Spleen (tissue), 11 donors: Measurements from ENCODE around the gene ABCB8. TPM values are rescaled to one million over a fixed set of nuclear protein-coding genes. Genes with fewer than 3 reads are reported as not detected.

ENCODE experiments used
- DNase-seq: peaks from one replicate; pipeline ENCODE4 v3.0.0-alpha.2; 2020
- H3K27ac ChIP-seq, 8 donors: fragments of 200-600 bp; sonication (generic) in 7 of 8; 1 replicate in 4 of 8; 2 replicates in 4 of 8; pipeline versions ENCODE4 v1.5.0 to v1.8.0; 2016 to 2021; ENCODE audit warnings: inconsistent platforms in 4 of 8, mild to moderate bottlenecking in 4 of 8, moderate library complexity in 1 of 8
- H3K27me3 ChIP-seq, 7 donors: fragments of 200-600 bp; sonication (generic) in 6 of 7; replicated peaks in 1 of 7; 1 replicate in 4 of 7; 2 replicates in 3 of 7; pipeline versions ENCODE4 v1.5.0 to v1.8.0; 2016 to 2021; ENCODE audit warnings: inconsistent platforms in 3 of 7, mild to moderate bottlenecking in 1 of 7
- H3K36me3 ChIP-seq, 6 donors: fragments of 200-600 bp; sonication (generic) in 5 of 6; 1 replicate in 4 of 6; 2 replicates in 2 of 6; pipeline versions ENCODE4 v1.5.0 to v1.8.0; 2016 to 2021; ENCODE audit warnings: inconsistent platforms in 2 of 6
- H3K4me1 ChIP-seq, 6 donors: fragments of 200-600 bp; sonication (generic) in 5 of 6; 1 replicate in 3 of 6; 2 replicates in 3 of 6; pipeline versions ENCODE4 v1.5.0 to v1.8.0; 2016 to 2021; ENCODE audit warnings: inconsistent platforms in 3 of 6
- H3K4me3 ChIP-seq, 8 donors: fragments of 200-600 bp; sonication (generic) in 7 of 8; 1 replicate in 4 of 8; 2 replicates in 4 of 8; pipeline versions ENCODE4 v1.5.0 to v1.8.0; 2016 to 2021; ENCODE audit warnings: inconsistent platforms in 4 of 8, mild to moderate bottlenecking in 4 of 8, moderate library complexity in 2 of 8
- H3K9me3 ChIP-seq, 8 donors: fragments of 200-600 bp; sonication (generic) in 7 of 8; 1 replicate in 4 of 8; 2 replicates in 4 of 8; pipeline versions ENCODE4 v1.5.0 to v1.8.0; 2016 to 2021; ENCODE audit warnings: inconsistent platforms in 4 of 8
- POLR2A ChIP-seq, 3 donors: fragments of 450-650 bp; IDR thresholded peaks; one replicate each; pipeline ENCODE4 v1.5.1; 2017; ENCODE audit warnings: antibody characterized with exemption in 3 of 3, mild to moderate bottlenecking in 1 of 3
- POLR2AphosphoS5 ChIP-seq, 3 donors: sonication (generic); formaldehyde crosslinking; IDR thresholded peaks; one replicate each; pipeline ENCODE4 v1.5.1; 2017; ENCODE audit warnings: antibody characterized with exemption in 3 of 3
- WGBS, 5 donors: extraction: QIAGEN DNeasy Blood & Tissue Kit in 3 of 5; methylation state at CpG; one replicate each; pipeline versions ENCODE4 v1.1.5 to v1.1.7; 2013 to 2018; 5-methylcytosine and 5-hydroxymethylcytosine counted together
- intact Hi-C: fragments of 100-400 bp; cut with DNase I; formaldehyde crosslinking; loops from one replicate; pipeline ENCODE4 v1.15.0; 2023; ENCODE audit warnings: low total_unique reads
- polyA plus RNA-seq, 3 donors: library from polyadenylated mRNA; stranded (reverse); fragments of 200-250 nt; gene quantifications; one replicate each; pipeline ENCODE4 v1.2.1, GENCODE V29; 2013
- total RNA-seq, 7 donors: library from RNA; depleted of rRNA in 3 of 7; stranded (reverse); fragments of >200 nt in 3 of 7; fragmentation: NEBNext Ultra II Directional in 4 of 7; extraction: Animal tissue kit (Norgen Biotek cat#: 25700) in 4 of 7; gene quantifications; one replicate each; pipeline versions ENCODE4 v1.1.0 to v1.2.1, GENCODE V29; 2016 to 2021
- TF ChIP-seq, protein P1 (sequence below), 11 experiments: fragments of 200-600 bp in 7 of 11; fragments of 450-650 bp in 4 of 11; sonication (generic) in 4 of 11; IDR thresholded peaks in 8 of 11; conservative IDR thresholded peaks in 3 of 11; 1 replicate in 7 of 11; 2 replicates in 4 of 11; pipeline versions ENCODE4 v1.4.0 to v1.8.0; 2016 to 2021; ENCODE audit warnings: antibody characterized with exemption in 11 of 11, inconsistent platforms in 4 of 11, mild to moderate bottlenecking in 1 of 11
- donor health status: healthy with polysubstance abuse.
- donor health status: DM: no; HTN: no; CAD: no; lungs with moderate emphysema.
- donor health status: DM: no; HTN: no; CAD: no.
- donor health status: Bipolar disorder and iron deficiency.
- donor health status: healthy.
- donor health status: DM: no; HTN: no; CAD: no.
- donor health status: DM: yes; HTN: yes; CAD: no.

The ABCB8 gene
- total and polyA plus RNA-seq, 10 donors: 12.9 to 42.6 (median 26.4) TPM

DNA sequence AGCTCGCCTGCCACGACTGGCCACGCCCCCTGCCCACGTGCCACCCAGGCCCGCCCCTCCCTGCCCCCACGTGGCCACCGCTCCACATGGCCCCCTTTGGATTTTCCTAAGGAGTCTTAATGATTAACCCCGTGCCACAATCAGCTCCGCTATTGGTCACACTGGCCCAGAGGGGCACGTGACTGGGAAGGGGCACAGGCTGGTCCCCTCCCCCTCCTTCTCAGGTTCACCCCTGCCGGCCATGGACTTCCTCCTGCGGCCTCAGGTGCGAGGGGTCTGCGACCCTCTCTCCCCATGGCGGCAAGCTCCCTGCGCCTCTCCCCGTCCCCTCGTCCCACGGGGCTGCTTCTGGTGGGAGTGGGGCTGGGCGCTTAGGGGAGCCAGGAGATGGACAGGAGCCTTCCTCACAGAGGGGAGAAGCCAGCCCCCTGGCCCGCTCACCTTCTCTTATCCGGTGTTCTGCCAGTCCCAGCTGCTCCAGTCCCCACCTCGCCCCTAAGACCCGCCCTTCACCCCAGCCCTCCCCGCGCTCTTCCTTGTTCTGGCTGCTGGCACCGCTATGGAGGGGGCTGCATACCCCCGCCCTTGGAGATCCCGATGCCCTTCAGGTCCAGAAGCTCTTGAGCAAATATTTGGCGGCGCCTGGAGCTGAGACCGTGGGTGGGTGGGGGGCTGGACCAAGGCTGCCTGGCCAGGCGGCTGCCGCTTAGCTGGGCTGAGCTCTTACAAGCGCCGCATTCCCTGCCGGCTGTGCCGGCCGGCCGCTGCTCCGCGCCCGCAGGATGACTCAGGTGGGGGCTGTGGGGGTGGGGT lies 34.4 kb downstream of the ABCB8 start:
- intact Hi-C loops: no loop called here
- 81 to 88% (median 83%) methylated on average over 33 to 43 of the region's 43 CpGs for WGBS, 5 donors
- H3K4me1 ChIP-seq: peaks cover 15 to 52% (median 37%) of the 10 kb centered on the region in 6 donors
- peak overlapping the region in 1 of 8 donors; percentile 7 for H3K27ac ChIP-seq
- no peaks in the 10 kb centered on the region for H3K27me3 ChIP-seq
- H3K36me3 ChIP-seq: peaks cover 0 to 60% (median 38%) of the 10 kb centered on the region in 6 donors
- TF ChIP-seq POLR2A (IDR thresholded peaks at IDR 0.05) (no peak), POLR2AphosphoS5 (IDR thresholded peaks at IDR 0.05) (no peak)
- TF ChIP-seq, protein P1, sequence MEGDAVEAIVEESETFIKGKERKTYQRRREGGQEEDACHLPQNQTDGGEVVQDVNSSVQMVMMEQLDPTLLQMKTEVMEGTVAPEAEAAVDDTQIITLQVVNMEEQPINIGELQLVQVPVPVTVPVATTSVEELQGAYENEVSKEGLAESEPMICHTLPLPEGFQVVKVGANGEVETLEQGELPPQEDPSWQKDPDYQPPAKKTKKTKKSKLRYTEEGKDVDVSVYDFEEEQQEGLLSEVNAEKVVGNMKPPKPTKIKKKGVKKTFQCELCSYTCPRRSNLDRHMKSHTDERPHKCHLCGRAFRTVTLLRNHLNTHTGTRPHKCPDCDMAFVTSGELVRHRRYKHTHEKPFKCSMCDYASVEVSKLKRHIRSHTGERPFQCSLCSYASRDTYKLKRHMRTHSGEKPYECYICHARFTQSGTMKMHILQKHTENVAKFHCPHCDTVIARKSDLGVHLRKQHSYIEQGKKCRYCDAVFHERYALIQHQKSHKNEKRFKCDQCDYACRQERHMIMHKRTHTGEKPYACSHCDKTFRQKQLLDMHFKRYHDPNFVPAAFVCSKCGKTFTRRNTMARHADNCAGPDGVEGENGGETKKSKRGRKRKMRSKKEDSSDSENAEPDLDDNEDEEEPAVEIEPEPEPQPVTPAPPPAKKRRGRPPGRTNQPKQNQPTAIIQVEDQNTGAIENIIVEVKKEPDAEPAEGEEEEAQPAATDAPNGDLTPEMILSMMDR (IDR thresholded peaks at IDR 0.05 in 8 of 11, conservative IDR thresholded peaks at IDR 0.05 in 3 of 11): no peak
- no peaks in the 10 kb centered on the region for H3K9me3 ChIP-seq
- no peak for DNase-seq
- H3K4me3 ChIP-seq: no peak overlapping the region

DNA sequence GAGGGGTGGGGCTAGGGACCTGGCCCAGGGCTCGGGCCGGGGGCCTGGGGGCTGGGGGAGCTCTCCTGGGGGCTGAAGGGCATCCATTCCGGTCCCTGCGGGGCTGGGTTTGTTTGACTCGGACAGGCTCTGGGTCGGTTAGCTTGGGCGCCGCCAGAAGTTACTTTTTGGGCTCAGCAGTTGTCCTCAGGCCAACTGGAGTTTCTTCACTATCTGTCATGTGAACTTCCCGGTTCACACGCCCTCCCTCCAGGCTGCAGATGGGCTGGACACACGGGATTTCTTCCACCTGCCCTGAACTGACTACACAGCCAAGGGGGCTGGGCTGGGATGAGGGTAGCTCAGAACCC lies 34.9 kb downstream of the ABCB8 start:
- 80 to 94% (median 87%) methylated on average over 10 to 11 of the region's 11 CpGs for WGBS, 5 donors
- peak overlapping the region in 1 of 8 donors; percentile 7 for H3K27ac ChIP-seq
- peaks cover 0 to 66% (median 44%) of the 10 kb centered on the region in 6 donors for H3K36me3 ChIP-seq

DNA sequence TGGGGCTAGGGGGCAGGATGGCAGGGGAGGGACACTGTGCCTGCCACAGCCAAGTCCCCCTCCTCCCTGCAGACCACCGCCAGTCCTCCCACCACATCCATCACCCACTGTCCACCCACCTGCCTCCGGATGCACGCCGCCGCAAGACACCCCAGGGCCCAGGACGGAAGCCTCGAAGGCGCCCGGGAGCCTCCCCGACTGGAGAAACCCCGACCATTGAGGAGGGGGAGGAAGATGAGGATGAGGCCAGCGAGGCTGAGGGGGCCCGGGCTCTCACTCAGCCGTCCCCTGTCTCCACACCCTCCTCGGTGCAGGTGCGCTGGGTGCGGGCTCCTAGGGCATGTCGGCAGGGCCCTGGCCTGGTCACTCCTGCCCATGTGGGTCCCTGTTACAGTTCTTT lies 36.2 kb downstream of the ABCB8 start:
- Histone ChIP-seq H3K27me3 (no peaks in the 10 kb centered on the region), H3K4me3 (no peak overlapping the region), H3K4me1 (peaks cover 12 to 38% (median 25%) of the 10 kb centered on the region in 6 donors), H3K36me3 (peaks cover 0 to 78% (median 54%) of the 10 kb centered on the region in 6 donors), H3K9me3 (no peaks in the 10 kb centered on the region), H3K27ac (no peak overlapping the region)
- WGBS, 5 donors: 93 to 99% (median 97%) methylated on average over 11 to 18 of the region's 18 CpGs
- no peak for DNase-seq
- no peak for TF ChIP-seq POLR2AphosphoS5 (IDR thresholded peaks at IDR 0.05)
- TF ChIP-seq POLR2A (IDR thresholded peaks at IDR 0.05): no peak
- TF ChIP-seq, protein P1 (IDR thresholded peaks at IDR 0.05 in 8 of 11, conservative IDR thresholded peaks at IDR 0.05 in 3 of 11): no peak
- intact Hi-C loops: no loop called here

More for the DNA sequence above, 34.9 kb downstream of the ABCB8 start:
- intact Hi-C loops: no loop called here
- TF ChIP-seq POLR2AphosphoS5 (IDR thresholded peaks at IDR 0.05) (no peak), POLR2A (IDR thresholded peaks at IDR 0.05) (no peak)
- TF ChIP-seq, protein P1 (IDR thresholded peaks at IDR 0.05 in 8 of 11, conservative IDR thresholded peaks at IDR 0.05 in 3 of 11): no peak
- Histone ChIP-seq H3K9me3 (no peaks in the 10 kb centered on the region), H3K4me3 (no peak overlapping the region), H3K27me3 (no peaks in the 10 kb centered on the region), H3K4me1 (peaks cover 15 to 50% (median 36%) of the 10 kb centered on the region in 6 donors)
- no peak for DNase-seq

DNA sequence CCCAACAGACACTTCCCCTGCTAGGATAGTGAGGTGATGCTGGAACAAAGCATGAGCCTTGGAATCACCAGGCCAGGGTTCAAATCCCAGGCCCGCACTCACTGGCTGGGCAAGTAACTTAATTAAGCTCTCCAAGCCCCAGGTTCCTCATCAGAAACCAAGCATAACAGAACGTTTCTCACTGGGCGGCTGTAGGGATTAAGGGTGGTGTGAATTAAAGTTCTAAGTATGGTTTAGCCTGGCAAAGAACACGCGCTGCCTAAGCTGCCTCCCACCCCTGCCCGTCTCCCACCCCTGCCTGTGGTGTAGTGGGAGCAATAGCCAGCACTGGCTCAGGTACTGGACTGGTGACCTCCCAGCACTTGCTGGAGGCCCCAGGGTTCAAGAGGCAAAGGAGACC lies 36.7 kb downstream of the ABCB8 start:
- Histone ChIP-seq H3K27me3 (no peaks in the 10 kb centered on the region), H3K4me3 (no peak overlapping the region), H3K9me3 (no peaks in the 10 kb centered on the region), H3K27ac (no peak overlapping the region), H3K4me1 (peaks cover 12 to 36% (median 24%) of the 10 kb centered on the region in 6 donors), H3K36me3 (peaks cover 0 to 84% (median 59%) of the 10 kb centered on the region in 6 donors)
- TF ChIP-seq, protein P1 (IDR thresholded peaks at IDR 0.05 in 8 of 11, conservative IDR thresholded peaks at IDR 0.05 in 3 of 11): no peak
- TF ChIP-seq POLR2AphosphoS5 (IDR thresholded peaks at IDR 0.05) (no peak), POLR2A (IDR thresholded peaks at IDR 0.05) (no peak)
- intact Hi-C loops: no loop called here
- 85 to 97% (median 93%) methylated on average over 6 of the region's 6 CpGs for WGBS, 5 donors
- no peak for DNase-seq
